ENCODE results near the gene JMJD8. TPM values are rescaled to one million over a fixed set of nuclear protein-coding genes. Genes with fewer than 3 reads are reported as not detected.

JMJD8 gene
- total and polyA plus RNA-seq, 9 of the 15 experiments (the other 6 are each of a cell fraction or from before 2014, with no cell fraction given): 1.2 to 50.6 (median 29.3) TPM

- TF ChIP-seq STAG1 (CRISPR knock-in tag; IDR thresholded peaks at IDR 0.05; ENCODE audit: borderline replicate concordance) (no peak), ZNF408 (CRISPR knock-in tag; IDR thresholded peaks at IDR 0.05; ENCODE audit: low read depth) (no peak), ETV5 (CRISPR knock-in tag; IDR thresholded peaks at IDR 0.05; ENCODE audit: low read depth) (no peak; the same call in 1 of the 2 replicates), MTA3 (IDR thresholded peaks at IDR 0.05; ENCODE audit: borderline replicate concordance) (peak; percentile 14; the same call in 1 of the 2 replicates), NFYB (IDR thresholded peaks at IDR 0.05; ENCODE audit: extremely low read depth, insufficient read length) (no peak), ZNF140 (CRISPR knock-in tag; IDR thresholded peaks at IDR 0.05) (no peak), CXXC5 (CRISPR knock-in tag; IDR thresholded peaks at IDR 0.05) (0 out of 2 replicates have a peak, but pooled peaks have one; percentile 2), HBP1 (CRISPR knock-in tag; IDR thresholded peaks at IDR 0.05) (no peak), SMARCA4 (IDR thresholded peaks at IDR 0.05) (peak; percentile 17; the same call in 1 of the 2 replicates), ZNF197 (CRISPR knock-in tag; IDR thresholded peaks at IDR 0.05; ENCODE audit: low read depth) (no peak), MAFG (tag; conservative IDR thresholded peaks at IDR 0.05) (no peak), CGGBP1 (CRISPR knock-in tag; IDR thresholded peaks at IDR 0.05) (no peak), MED1 (CRISPR knock-in tag; IDR thresholded peaks at IDR 0.05; ENCODE audit: borderline replicate concordance) (no peak), FOXM1 (IDR thresholded peaks at IDR 0.05; ENCODE audit: low read depth) (no peak), FOXM1 (CRISPR knock-in tag; IDR thresholded peaks at IDR 0.05; ENCODE audit: low read depth) (no peak; the same call in 1 of the 2 replicates), PCBP1 (IDR thresholded peaks at IDR 0.05; ENCODE audit: low read depth, low read length, poor library complexity, severe bottlenecking) (no peak), POU5F1 (IDR thresholded peaks at IDR 0.05; ENCODE audit: borderline replicate concordance, low read depth, low read length, partially characterized antibody) (no peak)
- TF ChIP-seq, protein P1, sequence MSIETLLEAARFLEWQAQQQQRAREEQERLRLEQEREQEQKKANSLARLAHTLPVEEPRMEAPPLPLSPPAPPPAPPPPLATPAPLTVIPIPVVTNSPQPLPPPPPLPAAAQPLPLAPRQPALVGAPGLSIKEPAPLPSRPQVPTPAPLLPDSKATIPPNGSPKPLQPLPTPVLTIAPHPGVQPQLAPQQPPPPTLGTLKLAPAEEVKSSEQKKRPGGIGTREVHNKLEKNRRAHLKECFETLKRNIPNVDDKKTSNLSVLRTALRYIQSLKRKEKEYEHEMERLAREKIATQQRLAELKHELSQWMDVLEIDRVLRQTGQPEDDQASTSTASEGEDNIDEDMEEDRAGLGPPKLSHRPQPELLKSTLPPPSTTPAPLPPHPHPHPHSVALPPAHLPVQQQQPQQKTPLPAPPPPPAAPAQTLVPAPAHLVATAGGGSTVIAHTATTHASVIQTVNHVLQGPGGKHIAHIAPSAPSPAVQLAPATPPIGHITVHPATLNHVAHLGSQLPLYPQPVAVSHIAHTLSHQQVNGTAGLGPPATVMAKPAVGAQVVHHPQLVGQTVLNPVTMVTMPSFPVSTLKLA (conservative IDR thresholded peaks at IDR 0.05): peak in 1 of 2 experiments; percentile 55; a peak in 3 of 4 replicates
- TF ChIP-seq, protein P2, sequence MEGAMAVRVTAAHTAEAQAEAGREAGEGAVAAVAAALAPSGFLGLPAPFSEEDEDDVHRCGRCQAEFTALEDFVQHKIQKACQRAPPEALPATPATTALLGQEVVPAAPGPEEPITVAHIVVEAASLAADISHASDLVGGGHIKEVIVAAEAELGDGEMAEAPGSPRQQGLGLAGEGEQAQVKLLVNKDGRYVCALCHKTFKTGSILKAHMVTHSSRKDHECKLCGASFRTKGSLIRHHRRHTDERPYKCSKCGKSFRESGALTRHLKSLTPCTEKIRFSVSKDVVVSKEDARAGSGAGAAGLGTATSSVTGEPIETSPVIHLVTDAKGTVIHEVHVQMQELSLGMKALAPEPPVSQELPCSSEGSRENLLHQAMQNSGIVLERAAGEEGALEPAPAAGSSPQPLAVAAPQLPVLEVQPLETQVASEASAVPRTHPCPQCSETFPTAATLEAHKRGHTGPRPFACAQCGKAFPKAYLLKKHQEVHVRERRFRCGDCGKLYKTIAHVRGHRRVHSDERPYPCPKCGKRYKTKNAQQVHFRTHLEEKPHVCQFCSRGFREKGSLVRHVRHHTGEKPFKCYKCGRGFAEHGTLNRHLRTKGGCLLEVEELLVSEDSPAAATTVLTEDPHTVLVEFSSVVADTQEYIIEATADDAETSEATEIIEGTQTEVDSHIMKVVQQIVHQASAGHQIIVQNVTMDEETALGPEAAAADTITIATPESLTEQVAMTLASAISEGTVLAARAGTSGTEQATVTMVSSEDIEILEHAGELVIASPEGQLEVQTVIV (CRISPR knock-in tag; IDR thresholded peaks at IDR 0.05; ENCODE audit: borderline replicate concordance): no peak
- TF ChIP-seq, protein P3, sequence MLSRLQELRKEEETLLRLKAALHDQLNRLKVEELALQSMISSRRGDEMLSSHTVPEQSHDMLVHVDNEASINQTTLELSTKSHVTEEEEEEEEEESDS (CRISPR knock-in tag; IDR thresholded peaks at IDR 0.05): no peak
Measured at GRCh38 chr16:678858-679813, 5.0 kb downstream of the JMJD8 start (continued).

All from K562 (cell line).